BLaER1 (cell line): ENCODE results near the gene C22orf39.

Experiments used
- H3K27ac ChIP-seq: shearing (Covaris generic); formaldehyde crosslinking; 2 replicates; pipeline ENCODE4 v1.8.1; 2022
- H3K27me3 ChIP-seq: shearing (Covaris generic); formaldehyde crosslinking; 2 replicates; pipeline ENCODE4 v1.8.1; 2022
- H3K36me3 ChIP-seq: shearing (Covaris generic); formaldehyde crosslinking; 2 replicates; pipeline ENCODE4 v1.8.1; 2022
- H3K4me1 ChIP-seq: shearing (Covaris generic); formaldehyde crosslinking; 2 replicates; pipeline ENCODE4 v1.8.1; 2022
- H3K4me2 ChIP-seq: shearing (Covaris generic); formaldehyde crosslinking; 2 replicates; pipeline ENCODE4 v1.8.1; 2022
- H3K4me3 ChIP-seq: shearing (Covaris generic); formaldehyde crosslinking; 2 replicates; pipeline ENCODE4 v1.8.1; 2022
- H3K9ac ChIP-seq: shearing (Covaris generic); formaldehyde crosslinking; 2 replicates; pipeline ENCODE4 v1.8.1; 2022
- H3K9me3 ChIP-seq: shearing (Covaris generic); formaldehyde crosslinking; 2 replicates; pipeline ENCODE4 v1.8.1; 2022
- H4K20me1 ChIP-seq: shearing (Covaris generic); formaldehyde crosslinking; 2 replicates; pipeline ENCODE4 v1.8.1; 2022
- Cebpa-rat ChIP-seq: shearing (Covaris generic); IDR thresholded peaks from 2 replicates; pipeline ENCODE4 v1.8.1; 2022

The C22orf39 gene

GRCh38 chr22:19406281-19406811 lies 41.2 kb downstream of the C22orf39 start:
- Histone ChIP-seq H3K4me2 (no peak overlapping the region), H4K20me1 (peaks cover 57% of the 10 kb centered on the region), H3K4me1 (no peaks in the 10 kb centered on the region), H3K27me3 (no peaks in the 10 kb centered on the region), H3K36me3 (peaks cover 91% of the 10 kb centered on the region), H3K9ac (no peak overlapping the region), H3K27ac (no peak overlapping the region), H3K9me3 (no peaks in the 10 kb centered on the region), H3K4me3 (no peak overlapping the region)
- TF ChIP-seq Cebpa-rat = no peak

GRCh38 chr22:19405652-19406051 lies 41.9 kb downstream of the C22orf39 start:
- peaks cover 91% of the 10 kb centered on the region for H3K36me3 ChIP-seq
- TF ChIP-seq Cebpa-rat = no peak
- no peaks in the 10 kb centered on the region for H3K9me3 ChIP-seq
- no peak overlapping the region for H3K4me2 ChIP-seq
- H4K20me1 ChIP-seq = peaks cover 50% of the 10 kb centered on the region
- H3K9ac ChIP-seq = no peak overlapping the region
- H3K4me1 ChIP-seq = no peaks in the 10 kb centered on the region
- no peaks in the 10 kb centered on the region for H3K27me3 ChIP-seq
- H3K27ac ChIP-seq = no peak overlapping the region
- no peak overlapping the region for H3K4me3 ChIP-seq

GRCh38 chr22:19405133-19405532 lies 42.4 kb downstream of the C22orf39 start:
- no peaks in the 10 kb centered on the region for H3K27me3 ChIP-seq
- H3K4me3 ChIP-seq = no peak overlapping the region
- H3K36me3 ChIP-seq = peaks cover 91% of the 10 kb centered on the region
- H4K20me1 ChIP-seq = peaks cover 45% of the 10 kb centered on the region
- no peak overlapping the region for H3K4me2 ChIP-seq
- H3K27ac ChIP-seq = no peak overlapping the region
- no peaks in the 10 kb centered on the region for H3K4me1 ChIP-seq
- no peak for TF ChIP-seq Cebpa-rat
- H3K9ac ChIP-seq = no peak overlapping the region
- H3K9me3 ChIP-seq = no peaks in the 10 kb centered on the region

- Histone ChIP-seq H3K9me3 (no peaks in the 10 kb centered on the region), H3K4me3 (no peak overlapping the region), H4K20me1 (peaks cover 40% of the 10 kb centered on the region), H3K4me2 (no peak overlapping the region), H3K9ac (no peak overlapping the region), H3K36me3 (peaks cover 91% of the 10 kb centered on the region), H3K27me3 (no peaks in the 10 kb centered on the region), H3K27ac (no peak overlapping the region), H3K4me1 (no peaks in the 10 kb centered on the region)
- no peak for TF ChIP-seq Cebpa-rat
These were observed 42.8 kb downstream of the C22orf39 start for GRCh38 chr22:19404676-19405075.

GRCh38 chr22:19402642-19403191 lies 44.8 kb downstream of the C22orf39 start:
- Histone ChIP-seq H3K27ac (no peak overlapping the region), H3K4me1 (no peaks in the 10 kb centered on the region), H3K4me2 (no peak overlapping the region), H3K27me3 (no peaks in the 10 kb centered on the region), H3K36me3 (peaks cover 91% of the 10 kb centered on the region), H3K9me3 (no peaks in the 10 kb centered on the region), H3K9ac (no peak overlapping the region), H3K4me3 (no peak overlapping the region), H4K20me1 (peaks cover 21% of the 10 kb centered on the region; the same call in 1 of the 2 replicates)
- no peak for TF ChIP-seq Cebpa-rat

GRCh38 chr22:19401483-19401882 lies 46.0 kb downstream of the C22orf39 start:
- H3K9me3 ChIP-seq = no peaks in the 10 kb centered on the region
- H3K27ac ChIP-seq = no peak overlapping the region
- H3K36me3 ChIP-seq = peaks cover 91% of the 10 kb centered on the region
- H4K20me1 ChIP-seq = peaks cover 15% of the 10 kb centered on the region; the same call in 1 of the 2 replicates
- TF ChIP-seq Cebpa-rat = no peak
- no peak overlapping the region for H3K4me3 ChIP-seq
- H3K4me2 ChIP-seq = no peak overlapping the region
- H3K4me1 ChIP-seq = no peaks in the 10 kb centered on the region
- no peak overlapping the region for H3K9ac ChIP-seq
- no peaks in the 10 kb centered on the region for H3K27me3 ChIP-seq

- Histone ChIP-seq H4K20me1 (0 out of 2 replicates have a peak, but pooled peaks cover 10% of the 10 kb centered on the region), H3K36me3 (peaks cover 91% of the 10 kb centered on the region), H3K4me1 (no peaks in the 10 kb centered on the region), H3K9ac (no peak overlapping the region), H3K27ac (no peak overlapping the region), H3K4me2 (no peak overlapping the region), H3K4me3 (no peak overlapping the region), H3K9me3 (no peaks in the 10 kb centered on the region), H3K27me3 (no peaks in the 10 kb centered on the region)
- TF ChIP-seq Cebpa-rat = no peak
These were observed 46.6 kb downstream of the C22orf39 start for GRCh38 chr22:19400881-19401280.

- H3K36me3 ChIP-seq = peaks cover 94% of the 10 kb centered on the region
These were observed 48.9 kb downstream of the C22orf39 start for GRCh38 chr22:19398652-19399051.

GRCh38 chr22:19398206-19398605 lies 49.3 kb downstream of the C22orf39 start:
- no peaks in the 10 kb centered on the region for H3K27me3 ChIP-seq
- H3K9ac ChIP-seq = no peak overlapping the region
- H3K4me2 ChIP-seq = no peak overlapping the region
- H3K4me1 ChIP-seq = no peaks in the 10 kb centered on the region
- TF ChIP-seq Cebpa-rat = no peak
- no peak overlapping the region for H3K4me3 ChIP-seq
- H3K27ac ChIP-seq = no peak overlapping the region
- H4K20me1 ChIP-seq = peaks cover 11% of the 10 kb centered on the region; the same call in 1 of the 2 replicates
- no peaks in the 10 kb centered on the region for H3K9me3 ChIP-seq
- peaks cover 96% of the 10 kb centered on the region for H3K36me3 ChIP-seq

More at GRCh38 chr22:19398652-19399051, 48.9 kb downstream of the C22orf39 start:
- H3K4me1 ChIP-seq = no peaks in the 10 kb centered on the region
- no peak for TF ChIP-seq Cebpa-rat
- H3K4me3 ChIP-seq = no peak overlapping the region
- H3K27ac ChIP-seq = no peak overlapping the region
- H3K9me3 ChIP-seq = no peaks in the 10 kb centered on the region
- H4K20me1 ChIP-seq = peaks cover 10% of the 10 kb centered on the region; the same call in 1 of the 2 replicates
- H3K27me3 ChIP-seq = no peaks in the 10 kb centered on the region
- H3K4me2 ChIP-seq = no peak overlapping the region
- H3K9ac ChIP-seq = no peak overlapping the region

GRCh38 chr22:19397734-19398104 lies 49.8 kb downstream of the C22orf39 start:
- Histone ChIP-seq H3K4me3 (no peak overlapping the region), H3K9ac (no peak overlapping the region), H3K4me2 (no peak overlapping the region), H3K27ac (no peak overlapping the region), H3K4me1 (no peaks in the 10 kb centered on the region), H3K9me3 (no peaks in the 10 kb centered on the region), H3K27me3 (no peaks in the 10 kb centered on the region), H4K20me1 (peaks cover 11% of the 10 kb centered on the region; the same call in 1 of the 2 replicates), H3K36me3 (peaks cover 96% of the 10 kb centered on the region)
- TF ChIP-seq Cebpa-rat = no peak
